ENCODE results near the gene CDS2. TPM values are rescaled to one million over a fixed set of nuclear protein-coding genes. Genes with fewer than 3 reads are reported as not detected.

The CDS2 gene
- total RNA-seq, 2 donors from 2014 or later, result 31.7 to 44.3 TPM

DNA sequence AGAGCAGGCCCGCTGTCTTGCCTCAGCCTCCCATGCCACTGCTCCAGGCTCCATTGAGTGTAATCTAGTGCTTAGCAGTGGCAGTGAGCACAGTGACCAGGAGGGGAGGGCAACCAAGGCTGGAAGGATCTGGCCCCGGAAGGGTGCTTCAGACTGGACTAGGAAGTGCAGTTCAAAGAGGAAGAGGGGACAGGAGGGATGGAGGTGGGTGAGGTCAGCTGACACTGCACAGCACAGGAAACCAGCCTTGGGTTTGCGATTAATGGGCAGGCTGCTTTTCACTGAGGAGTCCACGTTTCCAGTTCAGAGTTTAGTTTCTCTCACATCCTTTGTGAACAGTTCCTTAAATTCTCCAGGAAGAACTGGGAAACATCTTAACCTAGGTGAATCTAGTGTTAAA is 46.9 kb downstream of the CDS2 start:
- no peak for DNase-seq
- intact Hi-C loops (cut with DNase I), result no loop called here
- Histone ChIP-seq H3K9ac (ENCODE audit: low read depth in 2 of 2, low read length in 2 of 2) (no peak overlapping the region), H3K27me3 (no peaks in the 10 kb centered on the region), H3K4me1 (no peaks in the 10 kb centered on the region), H3K27ac (no peak overlapping the region), H3K4me3 (no peak overlapping the region), H3K36me3 (no peaks in the 10 kb centered on the region), H3K9me3 (no peaks in the 10 kb centered on the region)
- TF ChIP-seq, protein P1, sequence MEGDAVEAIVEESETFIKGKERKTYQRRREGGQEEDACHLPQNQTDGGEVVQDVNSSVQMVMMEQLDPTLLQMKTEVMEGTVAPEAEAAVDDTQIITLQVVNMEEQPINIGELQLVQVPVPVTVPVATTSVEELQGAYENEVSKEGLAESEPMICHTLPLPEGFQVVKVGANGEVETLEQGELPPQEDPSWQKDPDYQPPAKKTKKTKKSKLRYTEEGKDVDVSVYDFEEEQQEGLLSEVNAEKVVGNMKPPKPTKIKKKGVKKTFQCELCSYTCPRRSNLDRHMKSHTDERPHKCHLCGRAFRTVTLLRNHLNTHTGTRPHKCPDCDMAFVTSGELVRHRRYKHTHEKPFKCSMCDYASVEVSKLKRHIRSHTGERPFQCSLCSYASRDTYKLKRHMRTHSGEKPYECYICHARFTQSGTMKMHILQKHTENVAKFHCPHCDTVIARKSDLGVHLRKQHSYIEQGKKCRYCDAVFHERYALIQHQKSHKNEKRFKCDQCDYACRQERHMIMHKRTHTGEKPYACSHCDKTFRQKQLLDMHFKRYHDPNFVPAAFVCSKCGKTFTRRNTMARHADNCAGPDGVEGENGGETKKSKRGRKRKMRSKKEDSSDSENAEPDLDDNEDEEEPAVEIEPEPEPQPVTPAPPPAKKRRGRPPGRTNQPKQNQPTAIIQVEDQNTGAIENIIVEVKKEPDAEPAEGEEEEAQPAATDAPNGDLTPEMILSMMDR (IDR thresholded peaks at IDR 0.05), result no peak

DNA sequence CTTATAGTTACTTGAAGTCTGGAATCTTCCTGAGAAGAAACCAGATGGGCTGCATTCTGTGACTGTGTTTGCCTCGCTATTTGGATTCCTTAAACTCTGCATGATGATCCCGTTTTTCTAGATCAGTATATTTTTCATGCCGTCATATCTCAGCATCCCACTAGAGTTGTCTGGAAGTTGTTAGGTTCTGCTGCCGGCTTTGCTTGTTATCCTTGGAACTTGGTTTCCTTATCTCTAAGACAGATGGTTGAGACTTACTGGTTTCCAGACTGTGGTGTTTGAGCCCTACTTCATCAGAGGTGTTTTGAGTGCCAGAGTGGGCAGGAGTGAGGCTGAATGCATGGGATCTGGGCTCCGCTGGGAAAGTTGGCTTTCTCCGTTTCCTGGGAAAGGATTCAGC is 50.3 kb downstream of the CDS2 start:
- no peaks in the 10 kb centered on the region for H3K27me3 ChIP-seq
- H3K36me3 ChIP-seq, result no peaks in the 10 kb centered on the region
- no peak overlapping the region for H3K27ac ChIP-seq
- TF ChIP-seq, protein P1 (IDR thresholded peaks at IDR 0.05), result no peak
- no peaks in the 10 kb centered on the region for H3K4me1 ChIP-seq
- intact Hi-C loops (cut with DNase I), result no loop called here
- DNase-seq, result no peak
- no peaks in the 10 kb centered on the region for H3K9me3 ChIP-seq
- no peak overlapping the region for H3K4me3 ChIP-seq
- no peak overlapping the region for H3K9ac ChIP-seq (ENCODE audit: low read depth in 2 of 2, low read length in 2 of 2)

DNA sequence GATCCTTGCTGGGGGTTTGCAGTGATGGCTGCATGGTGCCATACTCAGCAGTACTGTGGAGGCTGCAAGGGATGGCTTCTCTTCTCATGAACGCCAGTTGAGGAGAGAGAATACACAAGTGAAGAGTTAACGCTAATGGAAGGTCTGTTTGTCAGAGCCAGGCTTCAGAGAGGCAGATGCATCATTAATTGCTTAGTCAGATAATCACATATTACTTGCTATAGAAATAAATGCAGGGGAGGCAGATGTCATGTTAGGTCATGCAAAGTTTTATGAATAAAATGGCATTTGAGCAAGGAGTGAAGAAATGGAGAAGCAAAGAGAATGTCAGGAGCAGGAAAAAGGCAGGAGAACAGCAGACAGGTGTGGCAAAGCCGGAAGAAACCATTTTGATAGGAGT is 51.2 kb downstream of the CDS2 start:
- DNase-seq, result no peak
- H3K9ac ChIP-seq (ENCODE audit: low read depth in 2 of 2, low read length in 2 of 2), result no peak overlapping the region
- no peak overlapping the region for H3K4me3 ChIP-seq
- TF ChIP-seq, protein P1 (IDR thresholded peaks at IDR 0.05), result no peak
- no peaks in the 10 kb centered on the region for H3K4me1 ChIP-seq
- H3K36me3 ChIP-seq, result no peaks in the 10 kb centered on the region
- no peaks in the 10 kb centered on the region for H3K27me3 ChIP-seq
- H3K9me3 ChIP-seq, result no peaks in the 10 kb centered on the region
- no peak overlapping the region for H3K27ac ChIP-seq
- intact Hi-C loops (cut with DNase I), result no loop called here

DNA sequence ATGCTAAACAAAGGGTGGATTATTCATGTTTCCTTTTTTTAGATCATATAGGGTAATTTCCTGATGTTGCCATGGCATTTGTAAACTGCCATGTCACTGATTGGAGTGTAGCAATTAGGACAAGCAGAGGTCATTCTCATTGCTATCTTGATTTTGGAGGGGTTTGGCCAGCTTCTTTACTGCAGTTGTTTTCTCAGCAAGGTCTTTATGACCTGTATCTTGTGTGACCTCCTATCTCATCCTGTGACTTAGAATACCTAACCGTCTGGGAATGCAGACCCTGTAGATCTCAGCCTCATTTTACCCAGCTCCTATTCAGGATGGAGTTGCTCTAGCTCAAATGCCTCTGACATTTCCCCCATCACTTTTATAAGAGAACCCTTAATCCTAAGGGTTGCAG is 53.6 kb downstream of the CDS2 start:
- Histone ChIP-seq H3K36me3 (no peaks in the 10 kb centered on the region), H3K4me1 (no peaks in the 10 kb centered on the region), H3K27me3 (no peaks in the 10 kb centered on the region), H3K9ac (ENCODE audit: low read depth in 2 of 2, low read length in 2 of 2) (no peak overlapping the region), H3K9me3 (no peaks in the 10 kb centered on the region), H3K27ac (no peak overlapping the region), H3K4me3 (no peak overlapping the region)
- TF ChIP-seq, protein P1 (IDR thresholded peaks at IDR 0.05), result no peak
- DNase-seq, result no peak
- intact Hi-C loops (cut with DNase I), result no loop called here

DNA sequence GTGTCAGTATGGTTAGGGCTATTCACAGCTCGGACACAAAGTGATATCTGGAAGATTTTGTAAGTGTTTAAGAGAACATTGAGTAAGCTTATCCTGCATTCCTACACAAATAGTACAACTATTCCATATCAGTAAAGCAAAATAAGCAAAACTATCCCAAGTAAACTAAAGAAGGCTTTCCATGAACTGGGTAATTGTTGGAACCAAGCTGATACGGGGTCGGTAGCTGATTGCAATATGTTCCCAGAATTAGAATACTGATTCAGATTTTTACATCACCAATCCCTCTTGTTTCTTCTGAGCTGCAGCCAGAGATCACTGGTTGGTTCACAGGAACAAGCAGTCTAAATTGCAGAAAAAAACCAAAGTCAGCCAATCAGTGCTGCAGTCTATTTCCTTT is 54.1 kb downstream of the CDS2 start:
- intact Hi-C loops (cut with DNase I), result no loop called here
- Histone ChIP-seq H3K27me3 (no peaks in the 10 kb centered on the region), H3K9me3 (no peaks in the 10 kb centered on the region), H3K36me3 (no peaks in the 10 kb centered on the region), H3K4me3 (no peak overlapping the region), H3K9ac (ENCODE audit: low read depth in 2 of 2, low read length in 2 of 2) (no peak overlapping the region), H3K27ac (no peak overlapping the region), H3K4me1 (no peaks in the 10 kb centered on the region)
- TF ChIP-seq, protein P1 (IDR thresholded peaks at IDR 0.05), result no peak
- no peak for DNase-seq

DNA sequence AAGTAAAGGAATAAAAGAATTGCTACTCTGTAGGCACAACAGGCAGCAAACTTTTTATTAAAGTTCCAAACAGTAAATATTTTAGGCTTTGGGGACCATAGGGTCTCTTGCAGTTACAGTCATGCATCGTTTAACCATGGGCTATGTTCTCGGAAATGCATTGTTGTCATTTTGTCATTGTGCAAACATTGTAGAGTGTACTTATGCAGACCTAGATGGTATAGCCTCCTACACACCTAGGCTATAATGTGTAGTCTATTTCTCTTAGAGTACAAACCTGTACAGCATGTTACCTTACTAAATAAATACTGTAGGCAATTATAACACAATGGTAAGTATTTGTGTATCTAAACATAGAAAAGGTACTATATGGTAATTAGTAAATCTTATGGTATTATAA is 54.7 kb downstream of the CDS2 start:
- no peak overlapping the region for H3K4me3 ChIP-seq
- no peaks in the 10 kb centered on the region for H3K4me1 ChIP-seq
- no peaks in the 10 kb centered on the region for H3K9me3 ChIP-seq
- no peak for DNase-seq
- no peaks in the 10 kb centered on the region for H3K27me3 ChIP-seq
- H3K27ac ChIP-seq, result no peak overlapping the region
- TF ChIP-seq, protein P1 (IDR thresholded peaks at IDR 0.05), result no peak
- intact Hi-C loops (cut with DNase I), result no loop called here
- H3K36me3 ChIP-seq, result no peaks in the 10 kb centered on the region
- H3K9ac ChIP-seq (ENCODE audit: low read depth in 2 of 2, low read length in 2 of 2), result no peak overlapping the region
